IMR-90 (cell line): ENCODE data around the gene BTN3A1. TPM values are rescaled to one million over a fixed set of nuclear protein-coding genes. Genes with fewer than 3 reads are reported as not detected.

Source experiments
- ATAC-seq: fragments of 200-7000 bp; cut with Tn5 transposase; 2 replicates; pipeline ENCODE4 v1.9.1; 2020; ENCODE audit warnings: low read depth, mild to moderate bottlenecking, moderate library complexity
- BruUV-seq: library from RNA; stranded (reverse); fragments of 400-500 nt; replicated peaks from 2 replicates; lab custom pipeline; 2021; lab: Mats Ljungman, UMichigan
- CTCF ChIA-PET: fragments of 300-600 bp; formaldehyde crosslinking; extraction: SDS; loops from one replicate; lab custom pipeline; 2021; ENCODE audit warnings: antibody characterized with exemption; lab: Yijun Ruan, JAX
- POLR2A ChIA-PET: fragments of 300-600 bp; sonication (Branson Sonifier 250); formaldehyde crosslinking; loops from one replicate; lab custom pipeline; 2022; ENCODE audit warnings: antibody characterized with exemption; ENCODE audit not compliant: unreplicated experiment; lab: Charles Lee
- DNase-seq: peaks from one replicate; pipeline ENCODE4 v3.0.0; 2013
- H2AFZ ChIP-seq: replicated peaks from 2 replicates; pipeline ENCODE3; 2013; ENCODE audit warnings: low read length, mild to moderate bottlenecking; ENCODE audit not compliant: poor library complexity
- H2AK5ac ChIP-seq: 2 replicates; pipeline ENCODE4 v1.6.1; 2013; ENCODE audit warnings: low read depth, low read length, inconsistent platforms
- H2AK9ac ChIP-seq: replicated peaks from 2 replicates; pipeline ENCODE3; 2013; ENCODE audit warnings: mild to moderate bottlenecking, low read depth, low read length, moderate library complexity; ENCODE audit not compliant: poor library complexity
- H2BK120ac ChIP-seq: 2 replicates; pipeline ENCODE4 v1.6.1; 2013; ENCODE audit warnings: low read depth, low read length, inconsistent platforms
- H2BK15ac ChIP-seq: 3 replicates; pipeline ENCODE4 v1.6.1; 2013; ENCODE audit warnings: low read depth, low read length, inconsistent platforms
- H2BK20ac ChIP-seq: 2 replicates; pipeline ENCODE4 v1.6.1; 2013; ENCODE audit warnings: low read depth, mild to moderate bottlenecking, inconsistent platforms, low read length, moderate library complexity
- H2BK5ac ChIP-seq: 2 replicates; pipeline ENCODE4 v1.6.1; 2013; ENCODE audit warnings: mild to moderate bottlenecking, low read depth, low read length, inconsistent platforms; ENCODE audit not compliant: poor library complexity, severe bottlenecking
- H3K14ac ChIP-seq: replicated peaks from 2 replicates; pipeline ENCODE4 v1.6.1; 2013; ENCODE audit warnings: low read depth, low read length, inconsistent platforms
- H3K18ac ChIP-seq: 2 replicates; pipeline ENCODE4 v1.6.1; 2013; ENCODE audit warnings: low read depth, low read length, control low read depth
- H3K23ac ChIP-seq: 2 replicates; pipeline ENCODE4 v1.6.1; 2013; ENCODE audit warnings: low read depth, low read length, inconsistent platforms
- H3K27ac ChIP-seq: 2 replicates; pipeline ENCODE4 v1.5.1; 2013; ENCODE audit warnings: mild to moderate bottlenecking, control low read depth, low read length; ENCODE audit not compliant: insufficient read depth
- H3K27me3 ChIP-seq: 2 replicates; pipeline ENCODE4 v1.6.1; 2013; ENCODE audit warnings: low read length; ENCODE audit not compliant: control insufficient read depth, insufficient read depth
- H3K36me3 ChIP-seq: 2 replicates; pipeline ENCODE4 v1.6.1; 2013; ENCODE audit warnings: low read length, mixed read lengths; ENCODE audit not compliant: control insufficient read depth, insufficient read depth
- H3K4ac ChIP-seq: 2 replicates; pipeline ENCODE4 v1.6.1; 2013; ENCODE audit warnings: low read depth, low read length, inconsistent platforms
- H3K4me1 ChIP-seq: 2 replicates; pipeline ENCODE4 v1.6.1; 2013; ENCODE audit warnings: low read length, mixed read lengths; ENCODE audit not compliant: control insufficient read depth, insufficient read depth
- H3K4me2 ChIP-seq: 2 replicates; pipeline ENCODE4 v1.6.1; 2013; ENCODE audit warnings: low read depth, mild to moderate bottlenecking, control low read depth, low read length, moderate library complexity
- H3K4me3 ChIP-seq: 2 replicates; pipeline ENCODE4 v1.5.1; 2013; ENCODE audit warnings: low read depth, mild to moderate bottlenecking, control low read depth, low read length, moderate library complexity; ENCODE audit not compliant: insufficient read depth
- H3K56ac ChIP-seq: 2 replicates; pipeline ENCODE4 v1.6.1; 2013; ENCODE audit warnings: low read length, inconsistent platforms; ENCODE audit not compliant: insufficient read depth; ENCODE audit errors: extremely low read depth
- H3K79me1 ChIP-seq, 2 experiments: 2 replicates each; pipeline ENCODE4 v1.6.1; 2013; ENCODE audit warnings: low read length in 2 of 2, inconsistent platforms in 1 of 2, low read depth in 1 of 2
- H3K9ac ChIP-seq: 2 replicates; pipeline ENCODE4 v1.6.1; 2013; ENCODE audit warnings: low read depth, low read length, control low read depth
- H3K9me1 ChIP-seq: 2 replicates; pipeline ENCODE4 v1.6.1; 2013; ENCODE audit warnings: low read length, inconsistent platforms; ENCODE audit not compliant: insufficient read depth
- H3K9me3 ChIP-seq: 2 replicates; pipeline ENCODE4 v1.6.1; 2013; ENCODE audit warnings: low read length; ENCODE audit not compliant: control insufficient read depth, insufficient read depth
- H4K20me1 ChIP-seq: 2 replicates; pipeline ENCODE4 v1.6.1; 2013; ENCODE audit warnings: low read length, inconsistent platforms; ENCODE audit not compliant: insufficient read depth
- H4K5ac ChIP-seq: 2 replicates; pipeline ENCODE4 v1.6.1; 2013; ENCODE audit warnings: mild to moderate bottlenecking, low read depth, low read length, control low read depth
- H4K8ac ChIP-seq, 2 experiments: 2 replicates each; pipeline ENCODE4 v1.6.1; 2013; ENCODE audit warnings: low read depth in 2 of 2, low read length in 2 of 2, control low read depth in 1 of 2, inconsistent platforms in 1 of 2
- H4K91ac ChIP-seq: 2 replicates; pipeline ENCODE4 v1.6.1; 2013; ENCODE audit warnings: low read depth, low read length, inconsistent platforms; ENCODE audit not compliant: insufficient read depth
- CEBPB ChIP-seq: IDR thresholded peaks from 2 replicates; pipeline ENCODE4 v1.6.1; 2012; ENCODE audit warnings: low read depth, low read length, improper control_type of control experiment
- RAD21 ChIP-seq: IDR thresholded peaks from 2 replicates; pipeline ENCODE4 v1.6.1; 2012; ENCODE audit warnings: low read length, improper control_type of control experiment
- WGBS, 2 experiments: methylation state at CpG; one replicate each; pipeline versions ENCODE4 v1.1.5 to v1.1.7; 2013; ENCODE audit warnings: missing lambda C conversion rate in 2 of 2; ENCODE audit not compliant: insufficient read length in 1 of 2; ENCODE audit errors: extremely low coverage in 2 of 2; 5-methylcytosine and 5-hydroxymethylcytosine counted together
- dilution Hi-C: fragments of 300-500 bp; cut with HindIII; formaldehyde crosslinking; loops from one replicate; pipeline ENCODE4 v1.14.3; 2018; ENCODE audit warnings: low sequenced_read_pairs; ENCODE audit not compliant: unreplicated experiment
- in situ Hi-C: fragments of 300-500 bp; cut with MboI; formaldehyde crosslinking; loops from 3 replicates; pipeline ENCODE4 v1.14.3; 2019; ENCODE audit warnings: low sequenced_read_pairs, inconsistent platforms, mixed read lengths
- intact Hi-C: fragments of 100-400 bp; cut with micrococcal nuclease; formaldehyde crosslinking; loops from 2 replicates; pipeline ENCODE4 v1.10.0; 2022
- polyA plus RNA-seq, 3 experiments: library from polyadenylated mRNA; depleted of rRNA; stranded (reverse); fragments of >200 nt; gene quantifications; 2 replicates each; pipeline ENCODE4 v1.2.3, GENCODE V29; 2012; ENCODE audit warnings: low replicate concordance in 1 of 3
- total RNA-seq: library from RNA; depleted of rRNA; stranded (reverse); fragments of >200 nt; gene quantifications from 2 replicates; pipeline ENCODE4 v1.2.3, GENCODE V29; 2012

Gene BTN3A1
- total and polyA plus RNA-seq, 2 of the 4 experiments (the other 2 are of a cell fraction) = 14.4 to 16.5 TPM

- Histone ChIP-seq H2AK9ac (no peak overlapping the region), H2BK5ac (peak overlapping the region; percentile 25), H2AFZ (no peak overlapping the region), H3K9me3 (no peaks in the 10 kb centered on the region), H3K18ac (no peak overlapping the region), H3K4me1 (peaks cover 9% of the 10 kb centered on the region), H3K56ac (no peak overlapping the region), H3K14ac (0 out of 2 replicates have a peak overlapping the region, but pooled peaks have one; percentile 10), H2BK120ac (peak overlapping the region; percentile 21; the same call in 1 of the 2 replicates), H3K27me3 (no peaks in the 10 kb centered on the region), H3K4me2 (peak overlapping the region; percentile 41; the same call in 1 of the 2 replicates), H3K27ac (no peak overlapping the region), H2BK20ac (no peak overlapping the region), H4K5ac (no peak overlapping the region; the same call in 1 of the 2 replicates), H3K79me1 (peaks cover 0 to 24% of the 10 kb centered on the region in 2 experiments; a peak in 2 of 4 replicates), H2BK15ac (no peak overlapping the region), H3K9me1 (peaks cover 15% of the 10 kb centered on the region), H3K4ac (peak overlapping the region; percentile 33; the same call in 1 of the 2 replicates), H4K20me1 (no peaks in the 10 kb centered on the region), H2AK5ac (no peak overlapping the region; the same call in 1 of the 2 replicates), H4K8ac (no peak overlapping the region), H3K4me3 (no peak overlapping the region), H3K23ac (no peak overlapping the region), H4K91ac (0 out of 2 replicates have a peak overlapping the region, but pooled peaks have one; percentile 48), H3K36me3 (peaks cover 9% of the 10 kb centered on the region), H3K9ac (no peak overlapping the region)
- intact Hi-C loops (no loop called here), in situ Hi-C loops (no loop called here), dilution Hi-C loops (no loop called here)
- peak; percentile 71 for DNase-seq
- CTCF ChIA-PET = no interaction called here
- BruUV-seq = no TSS peak
- ATAC-seq = no peak
- TF ChIP-seq RAD21 = no peak
- peak; percentile 47; the same call in 1 of the 2 replicates for TF ChIP-seq CEBPB
- POLR2A ChIA-PET = no interaction called here
- WGBS, 2 experiments = no CpG with 5 or more reads among the region's 1 CpG
Measured at GRCh38 chr6:26388441-26388840, 13.6 kb upstream of the BTN3A1 start.
